Activated T-cell treated with anti-CD3 and anti-CD28 coated beads, Interleukin-2, amount 50 U/mL, for 1 hour (primary cell): ENCODE results near the gene COL23A1.

Experiments used
- DNase-seq: peaks from one replicate; pipeline ENCODE4 v3.0.0-alpha.2; 2020

Gene COL23A1

DNA sequence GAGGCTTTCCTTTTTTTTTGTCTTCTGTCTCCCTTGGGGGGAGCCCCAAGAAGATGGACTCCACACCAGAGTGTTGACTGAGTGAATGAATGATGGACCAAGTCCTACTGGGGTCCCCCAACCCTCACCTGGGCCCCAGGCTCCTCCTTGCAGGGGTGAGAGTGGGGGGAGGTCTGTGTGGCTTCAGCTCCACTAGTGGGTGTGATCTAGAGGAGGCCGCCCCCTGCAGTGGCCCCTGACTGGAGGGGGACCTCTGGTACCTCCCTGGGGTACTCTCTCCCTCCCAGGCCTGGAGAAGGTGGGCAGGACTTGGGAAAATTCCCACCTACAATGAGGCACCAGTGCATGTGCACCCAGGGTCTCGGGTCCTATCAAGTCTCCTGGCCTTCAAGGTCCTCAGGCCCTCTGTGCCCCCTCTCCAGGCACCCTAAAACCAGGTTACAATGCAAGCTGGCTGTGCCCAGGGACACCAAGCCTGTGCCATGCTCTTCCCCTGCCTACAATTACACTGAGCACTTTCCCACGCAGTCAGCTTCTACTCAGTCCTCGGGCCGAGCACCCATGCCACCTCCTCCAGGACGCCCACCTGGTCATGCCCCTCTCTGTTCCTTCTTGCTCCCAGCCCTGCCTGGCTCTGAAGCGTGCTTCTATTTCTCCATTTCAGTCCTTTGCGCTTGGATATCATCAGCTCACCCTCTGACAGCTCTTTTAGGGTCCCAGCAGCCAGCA is 240.4 kb downstream of the COL23A1 start:
- no peak for DNase-seq

DNA sequence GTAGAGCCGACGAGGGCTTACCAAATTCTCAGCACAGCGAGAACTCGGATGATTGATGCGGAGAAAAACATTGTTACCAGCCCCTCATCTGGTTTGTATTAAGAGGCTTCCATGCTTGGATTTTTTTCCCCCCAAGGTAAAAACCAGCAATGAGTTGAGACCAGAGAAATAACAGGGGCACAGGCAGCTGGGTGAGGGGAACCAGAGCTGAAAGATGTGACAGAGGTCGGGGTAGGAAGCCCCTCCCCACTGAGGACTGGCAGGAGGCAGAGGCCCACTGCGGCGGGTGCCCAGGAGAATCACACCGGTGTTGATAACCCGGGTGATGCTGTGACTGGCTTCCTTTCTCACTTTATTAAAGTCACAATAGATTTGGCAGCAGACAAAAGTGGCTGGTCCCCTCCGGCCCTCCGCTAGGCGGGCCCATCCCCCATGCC is 241.1 kb downstream of the COL23A1 start:
- no peak for DNase-seq

DNA sequence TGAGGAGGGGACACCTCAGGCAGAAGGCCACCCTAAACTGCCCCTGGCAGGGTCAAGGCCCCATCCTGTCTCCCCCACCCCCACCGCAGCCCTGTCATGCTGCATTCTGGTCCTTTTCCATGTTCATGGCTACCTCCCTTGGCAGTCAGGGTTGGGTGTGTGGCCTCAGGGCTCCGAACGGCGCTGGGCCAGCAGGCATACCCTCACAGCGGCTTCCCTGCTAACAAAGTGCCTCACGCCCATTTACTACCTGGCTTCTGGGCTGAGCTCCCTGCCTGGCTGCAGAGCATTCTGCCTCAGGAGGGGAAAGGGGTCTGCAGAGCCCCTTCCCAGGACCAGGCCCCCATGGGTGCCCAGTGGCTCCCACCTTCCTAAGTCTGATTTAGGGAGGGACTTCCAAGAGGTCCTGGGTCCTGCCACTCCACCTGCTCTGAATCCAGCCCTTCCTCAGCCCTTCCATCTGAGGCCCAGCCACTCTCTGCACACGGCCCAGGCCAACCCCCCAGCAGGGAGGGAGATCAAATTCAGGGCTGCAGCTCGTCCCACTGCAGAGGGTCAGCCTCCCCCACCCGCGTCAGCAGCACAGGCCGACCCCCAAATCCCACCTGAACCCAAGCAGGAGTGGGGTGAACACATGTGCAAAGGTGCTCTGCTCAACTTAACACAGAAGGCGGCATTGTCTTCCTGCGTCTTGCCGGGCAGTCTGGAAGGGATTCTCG is 241.7 kb downstream of the COL23A1 start:
- no peak for DNase-seq

DNA sequence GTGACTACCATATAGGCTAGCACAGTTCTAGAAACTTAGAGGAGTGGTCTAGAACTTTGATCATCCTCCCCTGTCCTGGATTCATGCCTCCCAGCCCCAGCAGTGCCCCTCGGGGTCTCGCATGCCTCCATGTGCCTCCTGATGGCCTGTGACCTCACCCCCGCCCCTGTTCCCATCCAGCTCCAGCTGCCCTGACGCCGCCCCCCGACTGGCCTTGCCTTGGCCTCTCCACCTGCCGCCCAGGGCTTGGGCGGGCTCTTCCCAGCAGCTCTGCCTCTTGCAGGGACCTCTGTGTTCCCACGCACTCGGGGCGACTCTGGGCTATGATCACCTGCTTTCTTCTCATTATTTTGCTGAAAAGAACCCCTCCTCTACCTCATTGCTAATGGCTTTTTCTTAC is 242.2 kb downstream of the COL23A1 start:
- no peak for DNase-seq

DNA sequence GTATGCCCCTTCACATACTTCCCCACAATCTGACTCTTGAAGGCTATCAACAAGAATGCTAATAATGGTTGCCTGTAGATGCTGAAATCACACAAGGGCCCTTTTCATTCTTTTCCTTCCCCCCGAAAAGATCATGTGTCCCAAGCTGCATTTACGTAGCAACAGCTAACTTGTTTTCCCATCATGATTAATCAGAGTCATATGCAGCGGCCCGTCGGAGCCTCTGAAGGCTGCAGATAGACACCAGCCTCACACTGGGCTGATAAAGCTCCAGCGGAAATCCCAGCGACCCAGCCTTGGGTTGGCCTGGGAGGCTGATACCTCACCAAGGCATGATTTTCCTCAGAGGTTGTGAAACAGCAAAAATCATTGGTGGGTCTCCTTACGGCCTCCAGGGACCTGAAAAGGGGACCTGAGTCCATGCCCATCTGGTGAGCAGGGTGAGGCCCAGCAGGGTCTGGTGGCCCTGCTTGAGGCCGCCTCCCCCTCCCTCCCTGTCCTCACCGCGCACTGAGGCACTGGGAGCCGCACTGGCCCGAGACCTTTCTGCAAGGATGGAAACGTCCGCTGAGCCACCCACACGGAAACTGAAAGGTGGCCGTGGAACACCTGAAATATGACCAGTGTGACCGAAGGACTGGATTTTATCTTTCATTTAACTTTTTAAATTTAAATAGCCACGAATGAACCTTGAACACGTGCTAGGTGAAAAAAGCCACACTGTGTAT is 243.4 kb downstream of the COL23A1 start:
- no peak for DNase-seq

DNA sequence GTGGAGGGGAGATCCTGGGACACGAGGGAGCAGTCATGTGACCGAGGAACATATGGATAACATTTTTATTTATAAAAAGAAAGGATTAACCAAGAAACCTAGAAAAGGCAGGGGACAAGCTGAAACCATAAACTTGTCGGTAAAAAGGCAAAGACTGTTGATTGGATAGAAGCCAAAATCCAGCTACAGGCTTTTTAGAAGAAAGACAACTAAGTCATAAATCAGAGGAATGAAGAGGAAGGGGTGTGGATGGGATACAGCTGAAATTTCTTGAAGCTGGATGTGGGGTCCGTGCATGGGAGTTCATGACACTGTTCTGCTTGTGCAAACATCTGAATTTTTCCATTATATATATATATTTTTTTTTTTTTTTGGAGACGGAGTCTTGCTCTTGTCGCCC is 246.9 kb downstream of the COL23A1 start:
- no peak for DNase-seq

DNA sequence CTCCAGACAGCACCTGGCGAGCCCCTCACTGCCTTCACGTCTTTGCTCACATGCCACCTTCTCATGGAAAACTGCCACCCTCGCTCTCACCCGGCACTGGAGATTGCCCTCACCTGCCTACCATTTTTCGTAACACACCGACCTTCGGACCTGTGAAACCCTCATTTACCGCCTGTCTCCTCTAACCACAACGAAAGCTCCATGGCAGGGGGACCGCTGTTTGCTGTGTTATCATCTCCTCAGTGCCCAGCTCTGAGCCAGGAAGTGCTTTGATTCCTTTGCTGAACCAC is 248.4 kb downstream of the COL23A1 start:
- DNase-seq: no peak

DNA sequence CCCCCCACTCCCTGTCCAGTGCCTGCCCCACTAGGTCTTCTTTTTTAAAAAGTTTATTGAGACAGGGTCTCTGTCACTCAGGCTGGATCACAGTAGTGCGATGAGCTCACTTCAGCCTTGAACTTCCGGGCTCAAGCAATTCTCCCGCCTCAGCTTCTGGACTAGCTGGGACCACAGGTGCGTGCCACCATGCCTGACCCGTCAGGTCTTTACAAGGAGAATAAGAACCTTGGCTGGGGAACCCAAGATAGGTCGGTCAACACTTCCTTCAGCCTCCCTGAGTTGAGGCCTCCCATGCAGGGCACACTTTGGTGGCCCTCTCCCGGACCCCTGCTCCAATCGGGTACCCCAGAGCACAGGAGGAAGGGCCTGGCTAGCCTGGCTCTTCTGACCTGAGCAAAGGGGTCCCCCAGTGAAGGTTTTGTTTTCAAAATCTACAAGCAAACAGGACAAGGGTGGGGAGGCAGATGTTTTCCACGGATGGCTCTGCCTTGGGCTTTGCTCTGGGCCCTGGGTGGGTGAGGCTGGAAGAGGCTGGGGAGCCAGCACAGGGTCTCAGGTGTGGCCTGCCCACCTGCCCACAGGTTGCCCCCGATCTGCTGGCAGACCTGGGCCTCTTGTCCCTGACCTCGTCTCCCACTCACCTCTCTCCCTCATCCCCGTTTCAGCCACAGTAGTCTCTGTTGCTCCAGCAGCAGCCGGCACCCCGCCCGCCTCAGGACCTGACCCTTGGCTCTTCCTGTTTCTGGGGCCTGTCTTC is 248.9 kb downstream of the COL23A1 start:
- no peak for DNase-seq

DNA sequence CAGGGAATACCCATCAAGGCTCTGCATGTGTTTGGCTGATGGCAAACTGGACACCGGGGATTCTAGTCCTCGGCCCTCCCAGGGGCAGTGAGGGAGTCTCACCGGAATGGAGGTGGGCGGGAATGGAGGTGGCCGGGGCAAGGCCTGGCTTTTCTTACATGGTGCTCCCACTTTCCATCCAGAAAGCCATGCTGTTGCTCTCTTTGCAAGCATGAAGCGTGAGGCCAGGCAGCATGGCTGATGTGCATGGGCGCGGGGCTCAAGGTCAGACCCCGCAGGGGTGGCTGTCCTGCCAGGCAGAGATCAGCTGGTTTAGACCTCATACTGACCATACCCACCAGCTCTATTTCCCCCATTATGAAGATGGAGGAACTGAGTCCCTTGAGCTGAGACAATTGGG is 249.6 kb downstream of the COL23A1 start:
- DNase-seq: no peak

DNA sequence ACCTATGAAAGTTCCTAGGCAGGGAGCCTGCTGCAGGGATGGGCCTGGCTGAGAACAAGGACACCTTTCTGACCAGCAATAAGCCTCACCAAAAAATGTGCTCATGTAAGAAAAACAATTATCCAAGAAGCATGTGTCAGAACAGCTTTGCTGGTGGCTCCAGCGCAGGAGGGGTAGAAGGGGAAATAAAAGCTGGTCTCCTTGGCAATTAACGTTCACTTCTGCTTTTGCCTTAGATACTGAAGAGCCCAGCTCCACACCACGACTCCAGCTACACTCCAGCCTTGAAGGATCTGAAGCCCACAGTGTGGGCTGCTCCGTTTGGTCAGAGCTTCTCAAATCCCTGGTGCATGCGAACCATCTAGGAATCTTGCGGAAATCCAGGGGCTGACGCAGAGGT is 250.0 kb downstream of the COL23A1 start:
- no peak for DNase-seq

DNA sequence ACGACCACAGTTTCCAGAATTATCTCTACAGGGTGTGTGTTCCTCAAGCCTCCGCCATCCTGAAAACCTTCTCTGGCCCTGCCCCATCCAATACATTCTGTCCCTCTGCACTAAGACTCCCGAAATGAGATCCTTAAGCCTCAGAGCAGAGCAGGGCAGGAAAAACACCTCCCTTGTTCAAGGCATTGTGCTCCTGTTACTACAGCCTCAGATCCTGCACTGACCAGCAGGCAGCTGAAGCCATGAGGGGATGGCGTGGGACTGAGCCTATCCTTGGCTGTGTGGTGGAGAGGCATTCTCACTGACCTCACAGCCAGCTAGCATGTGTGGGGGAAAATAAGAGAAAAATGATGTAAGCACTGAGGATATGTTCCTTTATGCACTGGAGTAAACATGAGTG is 250.9 kb downstream of the COL23A1 start:
- no peak for DNase-seq

DNA sequence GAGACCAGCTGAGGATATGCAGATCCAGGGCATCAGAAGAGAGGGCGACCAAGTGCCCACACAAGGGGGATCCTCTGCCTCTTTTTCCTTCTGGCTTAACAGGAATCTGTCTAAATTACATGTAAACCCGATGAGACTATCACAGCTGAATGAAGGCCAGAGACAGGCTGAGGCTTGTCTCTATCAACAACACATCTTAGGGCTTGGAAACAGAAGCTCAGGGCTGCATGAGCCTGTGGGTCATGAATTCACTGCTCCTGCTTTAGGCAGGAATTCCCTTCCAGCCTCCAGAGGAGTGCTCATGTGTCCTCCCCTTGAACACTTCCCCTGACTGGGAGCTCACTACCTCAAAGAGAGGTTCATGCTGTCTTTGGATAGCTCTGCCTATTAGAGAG is 251.4 kb downstream of the COL23A1 start:
- DNase-seq: no peak

DNA sequence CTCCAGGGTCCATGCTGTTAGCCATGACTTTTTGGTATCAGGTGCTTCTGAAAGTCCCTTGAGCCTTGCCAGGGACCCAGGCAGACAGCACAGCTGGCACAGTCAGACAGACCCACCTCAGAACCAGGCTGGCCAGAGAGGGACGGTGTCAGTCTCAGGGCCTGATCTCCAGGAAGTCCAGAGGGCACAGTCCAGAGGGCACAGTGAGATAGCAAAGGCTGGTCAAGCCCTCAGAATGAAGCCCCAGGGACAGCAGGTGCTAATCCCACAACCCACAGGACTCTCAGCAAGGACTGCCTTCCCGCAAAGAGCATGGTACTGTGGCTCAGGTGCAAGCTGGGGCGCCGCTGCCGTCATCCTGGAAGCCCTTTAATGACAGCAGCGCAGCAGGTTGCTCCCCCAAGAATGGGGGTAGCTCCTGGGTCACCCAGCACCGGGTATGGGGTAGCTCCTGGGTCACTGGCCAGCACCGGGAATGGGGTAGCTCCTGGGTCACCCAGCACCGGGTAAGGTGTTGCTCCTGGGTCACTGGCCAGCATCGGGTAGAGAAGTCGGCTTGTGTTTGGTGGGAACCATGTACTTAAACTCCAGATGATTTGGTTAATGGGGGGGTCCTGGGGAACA is 252.0 kb downstream of the COL23A1 start:
- no peak for DNase-seq

DNA sequence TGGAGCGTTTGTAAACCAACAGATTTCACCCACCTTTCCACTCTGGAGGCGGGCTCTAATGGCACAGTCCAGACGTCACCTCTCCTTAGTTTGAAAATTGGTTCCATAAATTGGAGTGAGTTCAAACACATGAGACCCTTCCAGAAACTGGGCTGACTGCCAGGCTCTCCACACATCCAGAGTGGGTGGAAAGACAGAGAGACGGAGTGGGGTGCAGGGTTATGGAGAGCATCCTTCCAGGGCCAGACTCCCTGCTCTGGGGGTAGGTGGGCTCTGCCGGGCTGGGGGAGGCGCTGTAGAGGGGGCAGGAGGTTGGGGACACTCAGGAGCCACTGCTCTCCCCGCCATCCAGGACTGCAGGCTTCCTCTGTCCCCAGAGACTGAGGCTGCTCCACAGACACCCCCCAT is 252.9 kb downstream of the COL23A1 start:
- DNase-seq: no peak

DNA sequence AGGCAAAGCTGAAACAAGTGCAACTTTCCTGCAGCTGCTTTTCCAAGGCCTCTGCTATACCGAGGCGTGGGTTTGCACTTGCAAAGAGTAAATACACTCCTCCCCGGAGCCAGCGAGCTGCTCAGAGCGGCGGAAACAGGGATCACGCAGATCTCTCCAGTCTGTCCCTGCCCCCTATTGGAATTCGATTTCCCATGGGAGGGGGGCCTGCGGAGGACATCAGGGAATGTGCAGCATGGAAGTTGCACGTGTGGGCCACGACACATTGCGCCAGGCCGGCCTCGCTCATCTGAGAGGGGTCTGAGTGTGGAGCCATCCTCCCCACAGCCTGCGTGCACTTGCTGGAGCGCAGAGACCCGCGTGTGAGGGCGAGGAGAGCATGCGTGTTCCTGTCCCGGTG is 253.3 kb downstream of the COL23A1 start:
- no peak for DNase-seq

DNA sequence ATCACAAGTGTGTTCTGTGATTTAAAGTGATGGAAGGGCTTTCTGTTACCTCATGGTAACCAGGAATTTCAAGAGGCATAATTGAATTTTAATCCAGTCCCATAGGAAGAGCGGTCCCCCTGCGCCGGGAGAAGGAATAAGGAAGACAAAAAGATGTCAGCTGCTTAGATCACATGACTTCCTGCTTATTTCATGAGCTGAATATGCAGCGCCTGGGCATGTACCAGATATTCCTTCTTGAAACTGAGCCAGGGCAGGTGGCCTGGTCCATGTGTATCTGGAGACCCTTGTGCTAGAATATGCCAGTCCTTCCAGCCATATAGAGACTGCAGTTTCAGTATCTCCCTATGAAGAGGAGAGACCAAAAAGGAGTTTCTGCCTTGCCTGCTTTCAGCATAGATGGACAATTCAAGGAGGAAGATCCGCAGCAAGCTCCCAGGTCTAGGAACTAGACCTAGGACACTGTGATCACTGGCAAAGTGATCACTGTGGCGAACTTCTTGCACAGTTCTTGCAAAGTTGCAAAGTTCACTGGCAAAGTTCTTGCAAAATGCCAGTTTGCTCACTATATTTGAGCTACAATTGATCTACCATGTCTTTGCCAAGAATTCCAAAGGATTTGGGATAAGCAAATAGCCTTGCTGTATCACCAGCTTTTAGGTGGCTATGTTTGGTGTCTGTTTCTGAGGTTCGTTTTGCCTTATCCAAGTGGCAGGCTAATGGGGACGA is 254.7 kb downstream of the COL23A1 start:
- no peak for DNase-seq

DNA sequence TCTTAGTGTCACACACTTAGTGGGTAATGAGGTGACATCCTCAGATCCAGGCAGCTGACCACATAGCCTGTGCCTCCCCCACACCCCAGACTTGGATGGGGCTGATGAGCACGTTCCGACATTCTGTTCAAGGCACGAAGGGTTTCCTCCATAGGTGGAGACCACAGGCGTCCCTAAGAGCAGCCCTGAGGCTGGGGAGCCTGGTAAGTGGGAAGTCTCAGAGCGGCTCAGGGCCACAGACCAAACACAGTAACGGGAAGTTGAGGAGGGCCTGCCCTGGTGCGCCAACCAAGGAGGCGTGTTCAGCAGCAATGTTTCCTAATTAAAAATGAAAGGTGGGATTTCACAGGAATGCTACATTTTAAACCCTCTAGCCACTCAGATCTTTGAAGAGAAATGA is 255.3 kb downstream of the COL23A1 start:
- no peak for DNase-seq

DNA sequence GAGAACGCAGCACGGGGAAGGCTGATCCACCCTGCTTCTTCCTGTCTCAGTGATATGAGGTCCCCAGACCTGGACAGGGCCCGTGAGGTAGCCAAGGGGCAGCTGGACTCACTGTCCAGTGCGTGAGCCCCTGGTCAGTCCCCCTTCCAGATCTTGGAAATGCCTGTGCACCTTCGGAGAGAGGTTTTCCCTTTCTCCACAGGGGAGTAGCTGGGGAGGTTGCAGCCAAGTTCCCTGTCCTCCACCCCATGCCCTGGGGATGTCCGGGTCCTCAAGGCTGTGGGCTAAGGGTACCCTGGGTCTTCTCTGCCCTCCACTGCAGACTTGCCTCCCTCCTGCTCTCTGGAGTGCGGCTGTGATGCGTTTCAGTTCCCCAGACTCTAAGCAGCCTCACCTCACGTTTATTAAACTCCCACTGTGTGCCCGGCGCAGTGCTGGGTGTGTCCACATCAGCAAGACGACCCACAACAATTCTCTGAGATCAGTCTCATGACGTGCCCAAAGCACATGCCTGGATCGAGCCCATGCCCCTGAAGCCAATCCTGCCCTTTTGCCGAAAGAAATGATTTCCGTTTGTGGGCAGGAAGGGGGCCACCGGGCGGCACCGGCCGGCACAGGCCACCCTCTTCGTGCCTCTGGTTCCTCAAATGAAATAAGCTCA is 256.2 kb downstream of the COL23A1 start:
- no peak for DNase-seq

DNA sequence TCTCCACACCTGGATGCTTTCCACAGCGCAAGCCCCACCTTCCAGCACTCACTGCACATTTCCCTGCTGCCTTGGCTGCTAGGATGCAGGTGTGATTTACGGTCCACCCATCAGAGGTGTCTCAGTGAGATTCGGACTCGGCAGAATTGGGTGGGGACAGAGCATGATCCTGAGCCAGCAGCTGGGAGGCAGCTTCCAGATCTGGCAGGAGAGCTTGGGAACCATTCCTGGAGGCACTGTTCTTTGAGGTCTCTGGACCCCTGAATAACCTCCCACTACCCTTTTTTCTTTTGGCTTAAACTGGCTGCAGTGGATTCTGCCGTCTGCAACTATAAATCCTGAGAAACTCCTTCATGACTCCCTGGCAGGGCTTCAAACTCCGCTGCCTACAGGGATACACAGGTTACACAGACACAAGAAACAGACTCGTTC is 258.0 kb downstream of the COL23A1 start:
- no peak for DNase-seq

DNA sequence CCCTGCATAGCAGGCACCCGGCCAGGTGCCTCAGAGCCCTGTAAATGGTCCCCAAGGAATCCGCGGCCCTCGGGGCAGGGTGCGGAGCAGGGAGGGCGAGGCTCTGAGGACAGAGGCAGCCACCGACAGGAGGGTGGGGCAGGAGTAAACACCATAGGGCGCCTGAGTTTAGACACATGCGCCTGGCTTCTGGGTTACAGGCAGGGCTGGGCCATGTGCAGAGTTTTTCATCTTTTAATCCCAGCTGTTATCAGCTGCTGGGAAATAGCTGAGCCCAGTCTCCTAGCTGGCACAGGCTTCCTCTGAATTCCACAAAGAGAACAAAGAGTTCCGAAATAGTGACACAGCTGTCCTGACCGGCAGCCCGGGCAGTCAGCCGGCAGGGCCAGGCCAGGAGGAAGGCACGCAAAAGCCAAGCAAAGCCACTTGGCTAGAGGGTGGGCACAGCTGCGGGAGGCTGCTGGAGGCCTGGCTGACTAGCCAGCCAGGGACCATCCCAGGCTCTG is 258.6 kb downstream of the COL23A1 start:
- no peak for DNase-seq

DNA sequence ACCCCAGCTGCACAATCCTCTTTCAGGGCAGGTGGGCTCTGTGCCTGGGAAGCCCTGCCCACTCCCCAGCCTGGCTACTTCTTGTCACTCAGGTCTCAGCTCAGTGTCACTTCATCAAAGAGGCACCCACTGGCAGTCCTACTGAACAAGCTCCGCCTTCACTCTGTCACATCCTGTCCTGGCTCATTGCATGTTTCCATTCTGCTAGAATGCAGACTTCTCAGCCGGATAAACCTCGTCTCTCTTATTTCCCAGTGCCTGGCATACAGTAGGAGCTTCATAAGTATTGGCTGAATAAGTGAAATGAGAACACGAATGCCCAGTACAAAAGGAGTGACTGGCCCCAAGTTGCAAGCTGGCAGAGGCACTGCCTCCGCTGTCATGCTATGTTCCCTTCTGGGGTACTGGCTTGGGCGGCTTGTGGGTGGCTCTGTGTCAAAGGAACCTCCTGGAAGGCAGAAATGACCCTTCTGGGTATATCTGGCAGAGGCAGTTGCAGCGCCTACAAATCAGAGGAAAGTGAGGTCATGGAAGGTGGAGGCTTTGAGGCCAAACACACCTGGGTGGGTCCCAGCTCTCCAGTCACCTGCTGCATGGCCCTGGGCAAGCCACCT is 259.3 kb downstream of the COL23A1 start:
- no peak for DNase-seq
